GM12878 (cell line): ENCODE measurements around the gene KRT34. TPM values are rescaled to one million over a fixed set of nuclear protein-coding genes. Genes with fewer than 3 reads are reported as not detected.

Experiments used
- ATAC-seq: fragments of 200-7000 bp; cut with Tn5 transposase; 3 replicates; pipeline ENCODE4 v1.9.1; 2020; ENCODE audit warnings: mild to moderate bottlenecking, moderate library complexity
- BruUV-seq: library from RNA; stranded (reverse); fragments of 400-500 nt; replicated peaks from 2 replicates; lab custom pipeline; 2021; lab: Mats Ljungman, UMichigan
- CTCF ChIA-PET: fragments of 300-600 bp; sonication (Branson Sonifier 250); formaldehyde crosslinking; extraction: SDS; loops from one replicate; lab custom pipeline; 2021; ENCODE audit warnings: inconsistent platforms; lab: Yijun Ruan, JAX
- POLR2A ChIA-PET: fragments of 350-600 bp; formaldehyde crosslinking; extraction: SDS; loops from one replicate; lab custom pipeline; 2021; ENCODE audit warnings: inconsistent platforms; lab: Charles Lee
- RAD21 ChIA-PET: fragments of 300-600 bp; sonication (Branson Sonifier 250); formaldehyde crosslinking; loops from one replicate; lab custom pipeline; 2023; ENCODE audit warnings: antibody characterized with exemption; ENCODE audit not compliant: unreplicated experiment; lab: Charles Lee
- SMC1A ChIA-PET: fragments of 300-600 bp; sonication (Branson Sonifier 250); formaldehyde crosslinking; loops from one replicate; lab custom pipeline; 2023; ENCODE audit not compliant: unreplicated experiment, uncharacterized antibody; lab: Charles Lee
- DNase-seq: peaks from one replicate; pipeline ENCODE4 v3.0.0-alpha.2; 2011; ENCODE audit warnings: low read depth, low spot score
- FAIRE-seq: peaks from 3 replicates; lab custom pipeline; 2011; peaks lifted over from hg19 to GRCh38; lab: Jason Lieb, UNC
- H2AFZ ChIP-seq: 2 replicates; pipeline ENCODE4 v1.6.0; 2011; ENCODE audit warnings: low read depth, low read length, control low read depth; ENCODE audit not compliant: control insufficient read depth
- H3K27ac ChIP-seq: 2 replicates; pipeline ENCODE4 v1.5.1; 2011; ENCODE audit warnings: control low read depth; ENCODE audit not compliant: control insufficient read depth, insufficient read depth
- H3K27me3 ChIP-seq, 2 experiments: replicated peaks in 1 of 2; 2 replicates each; pipeline versions ENCODE4 v1.6.0 to v1.6.1; 2011; ENCODE audit warnings: low read length in 1 of 2; ENCODE audit not compliant: control insufficient read depth in 2 of 2, insufficient read depth in 2 of 2
- H3K36me3 ChIP-seq, 2 experiments: 2 replicates each; pipeline ENCODE4 v1.5.1; 2011; ENCODE audit warnings: low read length in 1 of 2; ENCODE audit not compliant: control insufficient read depth in 2 of 2, insufficient read depth in 2 of 2
- H3K4me1 ChIP-seq: 2 replicates; pipeline ENCODE4 v1.6.1; 2011; ENCODE audit warnings: mild to moderate bottlenecking, low read length, moderate library complexity, mixed read lengths; ENCODE audit not compliant: control insufficient read depth, insufficient read depth
- H3K4me2 ChIP-seq: 2 replicates; pipeline ENCODE4 v1.6.0; 2011; ENCODE audit warnings: control low read depth; ENCODE audit not compliant: control insufficient read depth, insufficient read depth
- H3K4me3 ChIP-seq: fragments of 200-600 bp; sonication (generic); 2 replicates; pipeline ENCODE4 v1.5.1; 2016
- H3K79me2 ChIP-seq: 2 replicates; pipeline ENCODE4 v1.6.0; 2011; ENCODE audit warnings: low read length; ENCODE audit not compliant: control insufficient read depth, insufficient read depth
- H3K9ac ChIP-seq: 2 replicates; pipeline ENCODE4 v1.8.0; 2011; ENCODE audit warnings: low read length, control low read depth, mixed read lengths; ENCODE audit not compliant: control insufficient read depth, insufficient read depth
- H3K9me3 ChIP-seq: replicated peaks from 3 replicates; pipeline ENCODE4 v1.5.1; 2011; ENCODE audit warnings: mild to moderate bottlenecking, low read length; ENCODE audit not compliant: control insufficient read depth, insufficient read depth
- H4K20me1 ChIP-seq: 2 replicates; pipeline ENCODE4 v1.6.0; 2011; ENCODE audit not compliant: control insufficient read depth, insufficient read depth
- BCLAF1 ChIP-seq: fragments of 450-650 bp; IDR thresholded peaks from 2 replicates; pipeline ENCODE4 v1.6.1; 2017; ENCODE audit warnings: antibody characterized with exemption, mild to moderate bottlenecking, moderate library complexity
- BRCA1 ChIP-seq: IDR thresholded peaks from 2 replicates; pipeline ENCODE4 v1.6.1; 2011; ENCODE audit warnings: low read depth, low read length, improper control_type of control experiment
- HDAC2 ChIP-seq: fragments of 200-600 bp; sonication (generic); IDR thresholded peaks from 2 replicates; pipeline ENCODE4 v1.6.1; 2017
- NR2C1 ChIP-seq: fragments of 450-650 bp; IDR thresholded peaks from 2 replicates; pipeline ENCODE4 v1.6.1; 2017; ENCODE audit warnings: antibody characterized with exemption, mild to moderate bottlenecking, moderate library complexity
- RB1 ChIP-seq: fragments of 450-650 bp; formaldehyde crosslinking; IDR thresholded peaks from 2 replicates; pipeline ENCODE4 v1.6.1; 2017; ENCODE audit warnings: mild to moderate bottlenecking, borderline replicate concordance
- SMAD1 ChIP-seq: fragments of 450-650 bp; IDR thresholded peaks from 2 replicates; pipeline ENCODE4 v1.6.1; 2018; ENCODE audit warnings: mild to moderate bottlenecking, low read depth; ENCODE audit not compliant: partially characterized antibody
- ZBTB11 ChIP-seq: fragments of 450-650 bp; formaldehyde crosslinking; IDR thresholded peaks from 2 replicates; pipeline ENCODE4 v1.5.0; 2022; ENCODE audit warnings: mild to moderate bottlenecking, missing genetic modification characterization
- ZNF687 ChIP-seq: fragments of 450-650 bp; IDR thresholded peaks from 2 replicates; pipeline ENCODE4 v1.6.1; 2017; ENCODE audit warnings: mild to moderate bottlenecking, moderate library complexity
- WGBS: methylation state at CpG from one replicate; pipeline ENCODE4 v1.1.6; 2016; ENCODE audit warnings: low lambda C conversion rate; ENCODE audit not compliant: insufficient replicate concordance, insufficient coverage; ENCODE audit errors: missing lambda C conversion rate; 5-methylcytosine and 5-hydroxymethylcytosine counted together
- in situ Hi-C: fragments of 300-500 bp; cut with MboI; formaldehyde crosslinking; loops from 9 replicates; pipeline ENCODE4 v1.14.3; 2018; ENCODE audit warnings: mixed read lengths
- intact Hi-C: fragments of 100-400 bp; cut with micrococcal nuclease; formaldehyde crosslinking; loops from one replicate; pipeline ENCODE4 v1.14.2; 2022; ENCODE audit not compliant: unreplicated experiment
- polyA plus RNA-seq, 11 experiments: library from polyadenylated mRNA; depleted of rRNA in 4 of 11; unstranded in 6 of 11; stranded (reverse) in 5 of 11; fragments of >200 nt; fragmentation: Nextera tagmentation in 4 of 11; fragmentation: Illumina TruSeq in 1 of 11; extraction: Ambion mirVana in 4 of 11; extraction: Trizol in 1 of 11; gene quantifications; 1 replicate in 1 of 11; 2 replicates in 10 of 11; pipeline versions ENCODE4 v1.2.1 to v1.2.3, GENCODE V29; 2011 to 2016; ENCODE audit warnings: inconsistent platforms in 2 of 11, missing spikeins in 2 of 11, low read depth in 1 of 11
- total RNA-seq, 4 experiments: library from RNA; depleted of rRNA in 3 of 4; stranded (reverse); fragments of >200 nt in 3 of 4; fragmentation: Illumina TruSeq in 1 of 4; extraction: Trizol in 1 of 4; gene quantifications; 2 replicates each; pipeline versions ENCODE4 v1.2.1 to v1.2.3, GENCODE V29; 2013 to 2021
- TF ChIP-seq, protein P1 (sequence below): fragments of 450-650 bp; conservative IDR thresholded peaks from 2 replicates; pipeline ENCODE4 v1.6.1; 2017; ENCODE audit warnings: mild to moderate bottlenecking, moderate library complexity

The KRT34 gene
- total and polyA plus RNA-seq, 10 of the 15 experiments (the other 5 are each of a cell fraction or from before 2014, with no cell fraction given) = not detected

DNA sequence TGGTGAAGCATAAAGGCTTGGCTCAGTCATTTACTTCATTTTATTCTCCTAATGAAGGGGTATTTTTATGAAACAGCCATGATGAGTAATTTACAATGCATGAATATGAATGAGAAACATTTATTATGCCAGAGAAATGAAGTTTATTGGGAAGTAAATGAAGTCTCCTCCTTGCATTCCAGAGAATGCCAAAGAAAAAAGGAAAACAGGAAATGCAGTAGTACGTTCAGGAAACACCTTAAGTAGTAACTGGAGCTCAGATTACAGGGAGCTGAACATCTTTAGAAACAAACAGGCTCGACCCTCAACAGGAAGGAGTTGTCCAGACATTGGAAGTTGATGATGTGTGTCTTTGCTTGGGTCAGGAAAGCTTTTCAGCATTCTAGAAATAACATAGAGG lies 4.6 kb downstream of the KRT34 start (continued):
- TF ChIP-seq BCLAF1 = no peak

DNA sequence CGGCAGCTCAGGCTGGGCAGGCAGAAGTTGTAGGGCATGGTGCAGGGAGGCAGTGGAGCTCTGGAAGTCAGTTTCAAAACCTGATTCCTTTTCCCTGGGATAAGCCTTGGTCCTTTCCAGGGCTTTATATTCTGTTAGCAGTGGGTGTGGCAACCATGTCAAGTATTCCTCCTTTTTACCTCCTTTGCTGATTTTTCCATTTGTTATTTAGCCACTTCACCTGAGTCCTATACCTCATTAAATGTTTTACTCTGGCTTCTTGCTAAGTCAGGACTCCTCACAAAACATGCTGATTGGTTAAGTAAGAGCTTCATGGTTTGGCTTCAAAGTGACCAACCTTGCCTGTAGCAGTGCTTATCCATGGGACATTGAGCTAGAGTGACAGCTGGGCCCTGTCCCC lies 12.4 kb downstream of the KRT34 start, which contains the start of gene KRT33B:
TSS of gene KRT33B (minus strand) at position 101 of the 400 bp plus-strand sequence. CDS start at position 38, 63 bp downstream.
- Histone ChIP-seq H3K4me1 (no peaks in the 10 kb centered on the region), H3K9ac (no peak within 1 kb of the TSS), H3K27ac (no peak within 1 kb of the TSS), H3K27me3 (peaks cover 2% of the 10 kb centered on the region in 2 experiments; a peak in 2 of 4 replicates), H4K20me1 (no peaks in the 10 kb centered on the region), H3K4me2 (no peak within 1 kb of the TSS), H3K79me2 (no peaks in the 10 kb centered on the region), H2AFZ (no peak within 1 kb of the TSS), H3K9me3 (no peaks in the 10 kb centered on the region; the same call in 2 of the 3 replicates), H3K36me3 (no peaks in the 10 kb centered on the region), H3K4me3 (no peak within 1 kb of the TSS)
- ChIA-PET SMC1A (no interaction called here), RAD21 (no interaction called here), CTCF (interaction anchor here (0.6 kb wide), 1 partner anchor 694 kb away, joined by 3 read pairs; no protein-coding TSS in a partner anchor), POLR2A (no interaction called here)
- in situ Hi-C loops = no loop called here
- DNase-seq = no peak
- BruUV-seq = no TSS peak
- WGBS = 50% methylated on average over 1 of the region's 1 CpG
- FAIRE-seq = no peak
- intact Hi-C loops = no loop called here
- ATAC-seq = no peak
- no peak for TF ChIP-seq BRCA1
- no peak for TF ChIP-seq HDAC2
- TF ChIP-seq SMAD1 = no peak
- TF ChIP-seq ZBTB11 = no peak
- TF ChIP-seq RB1 = no peak
- TF ChIP-seq ZNF687 = no peak
- TF ChIP-seq, protein P1, sequence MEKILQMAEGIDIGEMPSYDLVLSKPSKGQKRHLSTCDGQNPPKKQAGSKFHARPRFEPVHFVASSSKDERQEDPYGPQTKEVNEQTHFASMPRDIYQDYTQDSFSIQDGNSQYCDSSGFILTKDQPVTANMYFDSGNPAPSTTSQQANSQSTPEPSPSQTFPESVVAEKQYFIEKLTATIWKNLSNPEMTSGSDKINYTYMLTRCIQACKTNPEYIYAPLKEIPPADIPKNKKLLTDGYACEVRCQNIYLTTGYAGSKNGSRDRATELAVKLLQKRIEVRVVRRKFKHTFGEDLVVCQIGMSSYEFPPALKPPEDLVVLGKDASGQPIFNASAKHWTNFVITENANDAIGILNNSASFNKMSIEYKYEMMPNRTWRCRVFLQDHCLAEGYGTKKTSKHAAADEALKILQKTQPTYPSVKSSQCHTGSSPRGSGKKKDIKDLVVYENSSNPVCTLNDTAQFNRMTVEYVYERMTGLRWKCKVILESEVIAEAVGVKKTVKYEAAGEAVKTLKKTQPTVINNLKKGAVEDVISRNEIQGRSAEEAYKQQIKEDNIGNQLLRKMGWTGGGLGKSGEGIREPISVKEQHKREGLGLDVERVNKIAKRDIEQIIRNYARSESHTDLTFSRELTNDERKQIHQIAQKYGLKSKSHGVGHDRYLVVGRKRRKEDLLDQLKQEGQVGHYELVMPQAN = no peak
- TF ChIP-seq NR2C1 = no peak
